Neural progenitor cell (in vitro differentiated cells): ENCODE data around the gene GPATCH2L. TPM values are rescaled to one million over a fixed set of nuclear protein-coding genes. Genes with fewer than 3 reads are reported as not detected.

Source experiments
- DNase-seq: peaks from one replicate; pipeline ENCODE4 v3.0.0-alpha.2; 2016; ENCODE audit warnings: low spot score
- H2AFZ ChIP-seq: fragments of 200-600 bp; sonication (generic); replicated peaks from 2 replicates; pipeline ENCODE4 v1.6.1; 2016; ENCODE audit warnings: antibody characterized with exemption
- H3F3A ChIP-seq: fragments of 200-600 bp; sonication (generic); 2 replicates; pipeline ENCODE4 v1.6.1; 2016; ENCODE audit warnings: antibody characterized with exemption, low read depth
- H3K27ac ChIP-seq: fragments of 200-600 bp; sonication (generic); 2 replicates; pipeline ENCODE4 v1.5.1; 2016; ENCODE audit warnings: mild to moderate bottlenecking
- H3K27me3 ChIP-seq: fragments of 200-600 bp; sonication (generic); 2 replicates; pipeline ENCODE4 v1.6.1; 2016; ENCODE audit warnings: mild to moderate bottlenecking, moderate library complexity
- H3K36me3 ChIP-seq: fragments of 200-600 bp; sonication (generic); 2 replicates; pipeline ENCODE4 v1.5.1; 2016
- H3K4me1 ChIP-seq: fragments of 200-600 bp; sonication (generic); 2 replicates; pipeline ENCODE4 v1.6.1; 2016; ENCODE audit warnings: mixed run types
- H3K4me2 ChIP-seq: fragments of 200-600 bp; sonication (generic); 2 replicates; pipeline ENCODE4 v1.6.1; 2016
- H3K4me3 ChIP-seq: fragments of 200-600 bp; sonication (generic); 2 replicates; pipeline ENCODE4 v1.5.1; 2016
- H3K79me2 ChIP-seq: fragments of 200-600 bp; sonication (generic); 2 replicates; pipeline ENCODE4 v1.6.1; 2016; ENCODE audit warnings: low read depth
- H3K9ac ChIP-seq: fragments of 200-600 bp; sonication (generic); 2 replicates; pipeline ENCODE4 v1.6.1; 2016
- H3K9me3 ChIP-seq: fragments of 200-600 bp; sonication (generic); 2 replicates; pipeline ENCODE4 v1.5.1; 2016; ENCODE audit warnings: low read depth
- H4K20me1 ChIP-seq: fragments of 200-600 bp; sonication (generic); 2 replicates; pipeline ENCODE4 v1.6.1; 2016; ENCODE audit warnings: low read depth
- H3K27ac Mint-ChIP-seq: 3 replicates; pipeline ENCODE4 v1.8.0; 2021; ENCODE audit warnings: mixed read lengths
- H3K27me3 Mint-ChIP-seq: 2 replicates; pipeline ENCODE4 v1.8.0; 2022; ENCODE audit warnings: low read depth, mild to moderate bottlenecking, inconsistent platforms, moderate library complexity, mixed read lengths; ENCODE audit not compliant: insufficient read depth
- H3K36me3 Mint-ChIP-seq: 3 replicates; pipeline ENCODE4 v1.8.0; 2021; ENCODE audit warnings: mixed read lengths
- H3K4me1 Mint-ChIP-seq: 3 replicates; pipeline ENCODE4 v1.8.0; 2021; ENCODE audit warnings: mixed read lengths
- H3K4me3 Mint-ChIP-seq: 3 replicates; pipeline ENCODE4 v1.8.0; 2021; ENCODE audit warnings: mild to moderate bottlenecking, moderate library complexity, mixed read lengths
- H3K9me3 Mint-ChIP-seq: 3 replicates; pipeline ENCODE4 v1.8.0; 2020; ENCODE audit warnings: mixed read lengths
- EZH2 ChIP-seq: fragments of 200-600 bp; sonication (generic); IDR thresholded peaks from 2 replicates; pipeline ENCODE4 v1.6.1; 2017; ENCODE audit warnings: antibody characterized with exemption, mild to moderate bottlenecking, moderate library complexity
- EZH2phosphoT487 ChIP-seq: fragments of 200-600 bp; sonication (generic); IDR thresholded peaks from 2 replicates; pipeline ENCODE4 v1.6.1; 2017; ENCODE audit warnings: antibody characterized with exemption
- total RNA-seq: library from RNA; depleted of rRNA; stranded (reverse); fragments of >200 nt; gene quantifications from 2 replicates; pipeline ENCODE4 v1.2.3, GENCODE V29; 2015; ENCODE audit warnings: low replicate concordance
- TF ChIP-seq, protein P1 (sequence below): fragments of 200-600 bp; sonication (generic); IDR thresholded peaks from 2 replicates; pipeline ENCODE4 v1.5.1; 2017; ENCODE audit warnings: antibody characterized with exemption, mild to moderate bottlenecking

GPATCH2L gene
- total RNA-seq, 1 donor from 2014 or later: 68.2 TPM

GRCh38 chr14:76115010-76115422 is 36.7 kb upstream of the GPATCH2L start:
- Histone ChIP-seq H4K20me1 (no peaks in the 10 kb centered on the region), H3K79me2 (no peaks in the 10 kb centered on the region), H3K9ac (no peak overlapping the region), H3K4me1 (peaks cover 15% of the 10 kb centered on the region), H3K4me3 (no peak overlapping the region), H3K27me3 (no peaks in the 10 kb centered on the region), H3K27ac (no peak overlapping the region), H3K36me3 (no peaks in the 10 kb centered on the region), H3K4me2 (no peak overlapping the region), H3K9me3 (no peaks in the 10 kb centered on the region), H2AFZ (no peak overlapping the region), H3F3A (peaks cover 9% of the 10 kb centered on the region)
- Mint-ChIP-seq H3K36me3 (no peaks in the 10 kb centered on the region), H3K27me3 (peaks cover 14% of the 10 kb centered on the region), H3K4me3 (no peak overlapping the region), H3K4me1 (peaks cover 10% of the 10 kb centered on the region), H3K27ac (no peak overlapping the region), H3K9me3 (no peaks in the 10 kb centered on the region)
- no peak for TF ChIP-seq EZH2phosphoT487
- TF ChIP-seq, protein P1, sequence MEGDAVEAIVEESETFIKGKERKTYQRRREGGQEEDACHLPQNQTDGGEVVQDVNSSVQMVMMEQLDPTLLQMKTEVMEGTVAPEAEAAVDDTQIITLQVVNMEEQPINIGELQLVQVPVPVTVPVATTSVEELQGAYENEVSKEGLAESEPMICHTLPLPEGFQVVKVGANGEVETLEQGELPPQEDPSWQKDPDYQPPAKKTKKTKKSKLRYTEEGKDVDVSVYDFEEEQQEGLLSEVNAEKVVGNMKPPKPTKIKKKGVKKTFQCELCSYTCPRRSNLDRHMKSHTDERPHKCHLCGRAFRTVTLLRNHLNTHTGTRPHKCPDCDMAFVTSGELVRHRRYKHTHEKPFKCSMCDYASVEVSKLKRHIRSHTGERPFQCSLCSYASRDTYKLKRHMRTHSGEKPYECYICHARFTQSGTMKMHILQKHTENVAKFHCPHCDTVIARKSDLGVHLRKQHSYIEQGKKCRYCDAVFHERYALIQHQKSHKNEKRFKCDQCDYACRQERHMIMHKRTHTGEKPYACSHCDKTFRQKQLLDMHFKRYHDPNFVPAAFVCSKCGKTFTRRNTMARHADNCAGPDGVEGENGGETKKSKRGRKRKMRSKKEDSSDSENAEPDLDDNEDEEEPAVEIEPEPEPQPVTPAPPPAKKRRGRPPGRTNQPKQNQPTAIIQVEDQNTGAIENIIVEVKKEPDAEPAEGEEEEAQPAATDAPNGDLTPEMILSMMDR: peak; percentile 32
- no peak for DNase-seq

GRCh38 chr14:76117789-76118484 is 33.8 kb upstream of the GPATCH2L start:
- H3K4me1 Mint-ChIP-seq: peaks cover 8% of the 10 kb centered on the region
- no peak for DNase-seq
- Histone ChIP-seq H3K4me3 (no peak overlapping the region), H3K27ac (no peak overlapping the region), H3K9ac (no peak overlapping the region), H2AFZ (no peak overlapping the region), H3K9me3 (no peaks in the 10 kb centered on the region), H3K4me2 (no peak overlapping the region), H3K36me3 (no peaks in the 10 kb centered on the region), H3K27me3 (no peaks in the 10 kb centered on the region), H3K79me2 (no peaks in the 10 kb centered on the region), H3K4me1 (peaks cover 11% of the 10 kb centered on the region), H4K20me1 (no peaks in the 10 kb centered on the region), H3F3A (peaks cover 9% of the 10 kb centered on the region)
- no peak overlapping the region for H3K4me3 Mint-ChIP-seq
- TF ChIP-seq, protein P1: no peak
- TF ChIP-seq EZH2phosphoT487: no peak
- no peak for TF ChIP-seq EZH2
- peaks cover 12% of the 10 kb centered on the region for H3K27me3 Mint-ChIP-seq
- no peaks in the 10 kb centered on the region for H3K9me3 Mint-ChIP-seq
- no peak overlapping the region for H3K27ac Mint-ChIP-seq
- no peaks in the 10 kb centered on the region for H3K36me3 Mint-ChIP-seq

DNA sequence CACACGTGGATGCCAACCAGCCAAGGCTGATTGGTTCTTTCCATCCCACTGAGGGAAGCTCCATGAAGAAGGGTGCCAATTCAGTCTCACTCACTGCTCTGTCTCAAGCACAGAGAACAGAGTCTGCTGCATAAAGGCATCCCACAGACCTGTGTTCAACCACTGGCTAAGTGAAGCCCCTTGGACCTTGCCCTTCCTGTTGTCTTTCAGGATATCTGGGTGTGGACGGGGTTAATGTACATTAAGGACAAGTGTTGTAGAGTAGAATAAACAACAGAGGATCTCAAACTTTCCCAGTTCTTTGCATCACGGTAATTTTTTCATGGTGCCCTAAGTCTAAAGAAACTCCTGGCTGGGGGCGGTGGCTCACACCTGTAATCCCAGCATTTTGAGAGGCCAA is 33.1 kb upstream of the GPATCH2L start:
- no peaks in the 10 kb centered on the region for H4K20me1 ChIP-seq
- no peak overlapping the region for H3K4me2 ChIP-seq
- no peaks in the 10 kb centered on the region for H3K36me3 Mint-ChIP-seq
- peaks cover 3% of the 10 kb centered on the region for H3F3A ChIP-seq
- H3K79me2 ChIP-seq: no peaks in the 10 kb centered on the region
- no peak overlapping the region for H3K9ac ChIP-seq
- no peak for DNase-seq
- no peak overlapping the region for H3K4me3 ChIP-seq
- peak overlapping the region; percentile 60 for H3K27ac Mint-ChIP-seq
- no peaks in the 10 kb centered on the region for H3K9me3 Mint-ChIP-seq
- H3K4me1 Mint-ChIP-seq: peaks cover 7% of the 10 kb centered on the region
- peaks cover 8% of the 10 kb centered on the region for H3K4me1 ChIP-seq
- H3K9me3 ChIP-seq: no peaks in the 10 kb centered on the region
- no peaks in the 10 kb centered on the region for H3K36me3 ChIP-seq
- no peaks in the 10 kb centered on the region for H3K27me3 ChIP-seq
- H3K27ac ChIP-seq: no peak overlapping the region
- TF ChIP-seq EZH2: no peak
- TF ChIP-seq EZH2phosphoT487: no peak
- no peak overlapping the region for H2AFZ ChIP-seq
- H3K27me3 Mint-ChIP-seq: peaks cover 12% of the 10 kb centered on the region
- H3K4me3 Mint-ChIP-seq: no peak overlapping the region

- no peaks in the 10 kb centered on the region for H3K27me3 ChIP-seq
- H3K36me3 Mint-ChIP-seq: no peaks in the 10 kb centered on the region
- no peaks in the 10 kb centered on the region for H3F3A ChIP-seq
- H3K4me3 Mint-ChIP-seq: no peak overlapping the region
- no peak for TF ChIP-seq EZH2
- TF ChIP-seq, protein P1: no peak
- TF ChIP-seq EZH2phosphoT487: no peak
- H3K9me3 Mint-ChIP-seq: no peaks in the 10 kb centered on the region
- H3K9me3 ChIP-seq: no peaks in the 10 kb centered on the region
- H3K79me2 ChIP-seq: no peaks in the 10 kb centered on the region
- H3K36me3 ChIP-seq: no peaks in the 10 kb centered on the region
- DNase-seq: no peak
- no peaks in the 10 kb centered on the region for H4K20me1 ChIP-seq
- H3K4me1 ChIP-seq: peaks cover 3% of the 10 kb centered on the region
- H2AFZ ChIP-seq: no peak overlapping the region
- H3K27ac ChIP-seq: no peak overlapping the region
- H3K4me3 ChIP-seq: no peak overlapping the region
- peaks cover 15% of the 10 kb centered on the region for H3K27me3 Mint-ChIP-seq
- H3K4me1 Mint-ChIP-seq: peaks cover 3% of the 10 kb centered on the region
- H3K27ac Mint-ChIP-seq: no peak overlapping the region
- no peak overlapping the region for H3K4me2 ChIP-seq
- H3K9ac ChIP-seq: no peak overlapping the region
Measured at GRCh38 chr14:76121089-76121748, 30.5 kb upstream of the GPATCH2L start.
